ENCODE measurements around the gene SLC24A3.
"Not testable (repeated sequence)": the region's sequence is repeated elsewhere in the genome, so short reads cannot be mapped to it uniquely, and the experiment has no call there.

SLC24A3 gene

DNA sequence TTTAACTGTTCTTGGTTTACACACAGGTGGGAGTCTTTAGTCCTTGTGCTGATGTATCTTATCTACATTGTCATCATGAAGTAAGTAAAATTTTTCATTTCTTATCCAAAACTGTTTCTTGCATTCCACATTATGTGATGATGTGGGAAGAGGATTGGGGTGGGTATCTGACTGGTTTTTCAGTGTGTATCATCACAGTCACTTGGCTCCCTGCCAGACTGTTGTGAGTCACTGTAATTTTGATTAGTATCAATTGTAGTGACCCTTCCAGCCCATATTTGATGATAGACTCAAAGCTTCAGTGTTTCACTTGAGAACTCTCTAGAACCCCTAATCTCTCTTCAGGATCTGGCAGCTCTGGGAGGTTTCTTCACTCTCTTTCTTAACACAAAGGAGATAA lies 461.1 kb downstream of the SLC24A3 start:
- no peak for DNase-seq (ENCODE audit: low read depth, low spot score)
- H3K9me3 ChIP-seq (ENCODE audit: low read depth, low read length), result no peaks in the 10 kb centered on the region; the same call in 1 of the 2 replicates
- no peak overlapping the region for H3K4me3 ChIP-seq
- H3K9ac ChIP-seq (ENCODE audit: insufficient read length), result no peak overlapping the region
- TF ChIP-seq FOXP2 (optimal IDR thresholded peaks at IDR 0.05; ENCODE audit: control extremely low read depth, extremely low read length, insufficient read depth) (no peak), EZH2 (IDR thresholded peaks at IDR 0.05) (no peak), POLR2AphosphoS5 (IDR thresholded peaks at IDR 0.05; ENCODE audit: borderline replicate concordance, low read depth, low read length) (no peak)
- H3K36me3 ChIP-seq (ENCODE audit: insufficient read depth, low read length), result no peaks in the 10 kb centered on the region
- no peak overlapping the region for H3K27ac ChIP-seq

GRCh38 chr20:19676202-19676601 lies 463.8 kb downstream of the SLC24A3 start:
- Histone ChIP-seq H3K9me3 (ENCODE audit: low read depth, low read length) (no peaks in the 10 kb centered on the region), H3K27ac (peak overlapping the region; percentile 92), H3K4me3 (peak overlapping the region; percentile 57), H3K36me3 (ENCODE audit: insufficient read depth, low read length) (no peaks in the 10 kb centered on the region), H3K9ac (ENCODE audit: insufficient read length) (no peak overlapping the region)
- TF ChIP-seq POLR2AphosphoS5 (IDR thresholded peaks at IDR 0.05; ENCODE audit: borderline replicate concordance, low read depth, low read length) (peak; percentile 27; the same call in 1 of the 2 replicates), EZH2 (IDR thresholded peaks at IDR 0.05) (no peak), FOXP2 (optimal IDR thresholded peaks at IDR 0.05; ENCODE audit: control extremely low read depth, extremely low read length, insufficient read depth) (peak; percentile 61)
- DNase-seq (ENCODE audit: low read depth, low spot score), result peak; percentile 70

GRCh38 chr20:19677336-19677735 lies 464.9 kb downstream of the SLC24A3 start:
- TF ChIP-seq EZH2 (IDR thresholded peaks at IDR 0.05) (no peak), FOXP2 (optimal IDR thresholded peaks at IDR 0.05; ENCODE audit: control extremely low read depth, extremely low read length, insufficient read depth) (no peak)
- peak overlapping the region; percentile 92 for H3K27ac ChIP-seq
- H3K9me3 ChIP-seq (ENCODE audit: low read depth, low read length), result no peaks in the 10 kb centered on the region
- no peaks in the 10 kb centered on the region for H3K36me3 ChIP-seq (ENCODE audit: insufficient read depth, low read length)
- DNase-seq (ENCODE audit: low read depth, low spot score), result no peak
- H3K4me3 ChIP-seq, result no peak overlapping the region
- no peak overlapping the region for H3K9ac ChIP-seq (ENCODE audit: insufficient read length)

DNA sequence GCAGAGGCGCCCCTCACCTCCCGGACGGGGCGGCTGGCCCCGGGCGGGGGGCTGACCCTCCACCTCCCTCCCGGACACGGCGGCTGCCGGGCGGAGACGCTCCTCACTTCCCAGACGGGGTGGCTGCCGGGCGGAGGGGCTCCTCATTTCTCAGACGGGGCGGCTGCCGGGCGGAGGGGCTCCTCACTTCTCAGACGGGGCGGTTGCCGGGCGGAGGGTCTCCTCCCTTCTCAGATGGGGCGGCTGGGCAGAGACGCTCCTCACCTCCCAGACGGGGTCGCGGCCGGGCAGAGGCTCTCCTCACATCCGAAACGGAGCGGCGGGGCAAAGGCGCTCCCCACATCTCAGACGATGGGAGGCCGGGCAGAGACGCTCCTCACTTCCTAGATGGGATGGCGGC lies 466.1 kb downstream of the SLC24A3 start:
- DNase-seq (ENCODE audit: low read depth, low spot score); H3K9me3 ChIP-seq (ENCODE audit: low read depth, low read length); H3K9ac ChIP-seq (ENCODE audit: insufficient read length); H3K27ac ChIP-seq; H3K36me3 ChIP-seq (ENCODE audit: insufficient read depth, low read length); H3K4me3 ChIP-seq: not testable (repeated sequence)

GRCh38 chr20:19679900-19680495 lies 467.6 kb downstream of the SLC24A3 start:
- Histone ChIP-seq H3K9ac (ENCODE audit: insufficient read length) (no peak overlapping the region), H3K9me3 (ENCODE audit: low read depth, low read length) (no peaks in the 10 kb centered on the region), H3K27ac (no peak overlapping the region), H3K4me3 (no peak overlapping the region), H3K36me3 (ENCODE audit: insufficient read depth, low read length) (peaks cover 13% of the 10 kb centered on the region)
- TF ChIP-seq EZH2 (IDR thresholded peaks at IDR 0.05), result no peak
- TF ChIP-seq POLR2AphosphoS5 (IDR thresholded peaks at IDR 0.05; ENCODE audit: borderline replicate concordance, low read depth, low read length), result no peak
- TF ChIP-seq FOXP2 (optimal IDR thresholded peaks at IDR 0.05; ENCODE audit: control extremely low read depth, extremely low read length, insufficient read depth), result no peak
- DNase-seq (ENCODE audit: low read depth, low spot score), result no peak

DNA sequence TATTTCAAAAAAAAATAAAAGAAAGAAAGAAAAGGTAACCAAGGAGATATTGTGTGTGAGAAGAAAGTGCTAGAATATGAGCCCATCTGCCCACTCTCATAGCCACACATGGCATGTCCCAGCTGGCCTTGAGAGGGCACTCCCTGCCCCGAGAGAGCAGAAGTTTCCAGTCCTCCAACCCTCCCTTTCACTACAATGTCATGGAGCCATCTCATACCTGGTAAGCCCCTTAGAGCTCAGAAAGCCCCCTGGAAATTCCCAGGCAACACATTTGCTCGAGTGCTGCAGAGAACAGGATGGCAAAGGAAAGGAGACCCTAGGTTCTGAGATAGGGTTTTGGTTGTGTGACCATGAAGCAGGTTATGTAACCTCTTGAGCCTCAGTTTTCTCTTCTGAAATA lies 469.8 kb downstream of the SLC24A3 start:
- H3K36me3 ChIP-seq (ENCODE audit: insufficient read depth, low read length), result peaks cover 31% of the 10 kb centered on the region
- H3K9me3 ChIP-seq (ENCODE audit: low read depth, low read length), result no peaks in the 10 kb centered on the region
- H3K27ac ChIP-seq, result no peak overlapping the region
- no peak overlapping the region for H3K4me3 ChIP-seq
- no peak for DNase-seq (ENCODE audit: low read depth, low spot score)
- TF ChIP-seq EZH2 (IDR thresholded peaks at IDR 0.05) (no peak), POLR2AphosphoS5 (IDR thresholded peaks at IDR 0.05; ENCODE audit: borderline replicate concordance, low read depth, low read length) (no peak), FOXP2 (optimal IDR thresholded peaks at IDR 0.05; ENCODE audit: control extremely low read depth, extremely low read length, insufficient read depth) (no peak)
- no peak overlapping the region for H3K9ac ChIP-seq (ENCODE audit: insufficient read length)

GRCh38 chr20:19683188-19683587 lies 470.7 kb downstream of the SLC24A3 start:
- H3K9ac ChIP-seq (ENCODE audit: insufficient read length), result no peak overlapping the region
- no peak overlapping the region for H3K27ac ChIP-seq
- DNase-seq (ENCODE audit: low read depth, low spot score), result no peak
- no peak for TF ChIP-seq EZH2 (IDR thresholded peaks at IDR 0.05)
- TF ChIP-seq POLR2AphosphoS5 (IDR thresholded peaks at IDR 0.05; ENCODE audit: borderline replicate concordance, low read depth, low read length), result no peak
- TF ChIP-seq FOXP2 (optimal IDR thresholded peaks at IDR 0.05; ENCODE audit: control extremely low read depth, extremely low read length, insufficient read depth), result no peak
- no peaks in the 10 kb centered on the region for H3K9me3 ChIP-seq (ENCODE audit: low read depth, low read length)
- no peak overlapping the region for H3K4me3 ChIP-seq
- peaks cover 31% of the 10 kb centered on the region for H3K36me3 ChIP-seq (ENCODE audit: insufficient read depth, low read length)

GRCh38 chr20:19683822-19684221 lies 471.4 kb downstream of the SLC24A3 start:
- Histone ChIP-seq H3K9ac (ENCODE audit: insufficient read length) (no peak overlapping the region), H3K27ac (no peak overlapping the region), H3K9me3 (ENCODE audit: low read depth, low read length) (no peaks in the 10 kb centered on the region), H3K36me3 (ENCODE audit: insufficient read depth, low read length) (peaks cover 31% of the 10 kb centered on the region), H3K4me3 (no peak overlapping the region)
- no peak for DNase-seq (ENCODE audit: low read depth, low spot score)
- no peak for TF ChIP-seq FOXP2 (optimal IDR thresholded peaks at IDR 0.05; ENCODE audit: control extremely low read depth, extremely low read length, insufficient read depth)
- no peak for TF ChIP-seq POLR2AphosphoS5 (IDR thresholded peaks at IDR 0.05; ENCODE audit: borderline replicate concordance, low read depth, low read length)
- no peak for TF ChIP-seq EZH2 (IDR thresholded peaks at IDR 0.05)
